Hematopoietic multipotent progenitor cell treated with erythropoietin and hydrocortisone succinate and interleukin-3 and kit ligand, for 6 days (in vitro differentiated cells): ENCODE results near the gene RPLP1.

ENCODE experiments used
- DNase-seq: peaks from one replicate; pipeline ENCODE4 v3.0.0-alpha.2; 2015

RPLP1 gene

DNA sequence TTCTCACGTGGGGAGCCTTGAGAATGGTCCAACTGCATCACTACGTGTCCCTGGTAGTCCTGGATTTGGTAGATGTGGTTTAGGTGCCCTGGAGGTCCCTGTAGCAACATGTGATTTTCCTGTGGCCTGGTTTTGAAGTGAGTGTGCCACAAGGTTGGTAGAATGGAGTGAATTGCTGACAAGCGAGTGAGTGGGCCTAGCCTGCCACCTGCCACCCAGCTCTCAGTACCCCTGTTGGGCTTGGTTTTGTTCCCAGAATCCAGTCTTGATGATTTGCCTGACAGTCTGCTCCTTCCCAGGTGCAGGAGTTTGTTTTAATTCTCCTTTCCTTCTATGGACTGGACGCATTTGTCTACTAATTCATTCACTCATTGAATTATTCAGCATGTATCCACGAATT lies 19.4 kb downstream of the RPLP1 start:
- no peak for DNase-seq

DNA sequence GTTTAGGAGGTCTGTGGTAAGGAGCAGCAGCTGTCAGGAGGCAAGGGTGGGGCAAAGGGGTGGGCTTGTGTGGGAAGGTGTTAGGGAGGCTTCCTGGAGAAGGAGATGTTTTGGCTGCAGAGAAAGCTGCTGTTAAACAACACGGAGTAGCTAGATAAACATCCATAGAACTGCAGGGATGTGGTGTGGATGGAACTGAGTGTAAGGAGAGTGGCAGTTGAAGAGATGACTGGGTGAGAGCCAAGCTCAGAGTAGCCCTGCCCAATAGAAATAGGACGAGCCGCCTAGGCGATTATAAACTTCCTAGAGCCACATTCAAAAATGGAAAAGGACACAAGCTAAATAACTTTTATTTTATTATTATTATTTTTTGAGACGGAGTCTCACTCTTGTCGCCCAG lies 19.9 kb downstream of the RPLP1 start:
- no peak for DNase-seq

DNA sequence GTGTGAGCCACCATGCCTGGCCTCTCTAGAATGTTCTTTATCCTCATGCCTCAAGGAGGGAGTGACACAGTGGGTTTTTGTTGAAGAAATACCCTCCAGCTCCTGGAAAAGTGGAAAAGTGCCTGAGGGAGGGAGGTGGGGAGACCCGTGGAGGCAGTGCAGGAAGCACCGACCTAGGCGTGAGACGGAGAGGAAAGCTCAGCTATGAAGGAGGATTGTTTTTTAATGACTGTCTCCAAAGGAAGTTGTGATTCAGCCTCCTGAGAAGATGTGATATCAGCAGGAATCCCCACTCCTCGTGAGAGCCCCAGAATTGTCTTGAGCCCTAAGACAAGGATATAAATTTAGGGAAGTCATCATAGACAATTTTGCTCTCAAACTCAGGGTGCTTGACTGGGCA lies 21.7 kb downstream of the RPLP1 start:
- DNase-seq: no peak

DNA sequence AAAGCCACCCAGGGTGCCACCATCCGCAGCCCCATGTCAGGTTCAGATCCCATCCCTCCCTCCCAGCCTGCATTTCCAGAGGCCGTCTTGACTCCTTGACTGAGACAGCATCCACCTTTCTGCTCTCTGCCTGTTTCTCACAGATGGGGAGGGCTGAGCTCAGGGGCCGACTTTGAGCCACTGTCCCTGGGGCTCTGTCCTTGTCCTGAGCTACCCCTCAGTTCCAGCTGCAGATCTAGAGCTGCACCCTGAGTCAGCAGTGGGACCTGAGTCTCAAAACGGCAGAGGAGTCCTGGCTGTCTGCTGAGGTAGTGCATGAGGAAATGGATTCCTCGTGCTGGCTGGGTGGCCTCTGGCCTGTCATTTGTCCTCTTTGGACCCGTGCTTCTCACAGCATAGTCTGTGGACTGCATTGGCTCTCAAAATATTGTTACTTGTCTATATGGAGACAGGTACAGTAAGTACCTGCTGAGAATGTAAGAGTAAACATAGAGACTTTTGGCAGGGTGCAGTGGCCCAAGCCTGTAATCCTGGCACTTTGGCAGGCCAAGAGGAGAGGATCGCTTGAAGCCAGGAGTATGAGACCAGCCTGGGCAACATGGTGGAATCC lies 22.3 kb downstream of the RPLP1 start:
- no peak for DNase-seq

DNA sequence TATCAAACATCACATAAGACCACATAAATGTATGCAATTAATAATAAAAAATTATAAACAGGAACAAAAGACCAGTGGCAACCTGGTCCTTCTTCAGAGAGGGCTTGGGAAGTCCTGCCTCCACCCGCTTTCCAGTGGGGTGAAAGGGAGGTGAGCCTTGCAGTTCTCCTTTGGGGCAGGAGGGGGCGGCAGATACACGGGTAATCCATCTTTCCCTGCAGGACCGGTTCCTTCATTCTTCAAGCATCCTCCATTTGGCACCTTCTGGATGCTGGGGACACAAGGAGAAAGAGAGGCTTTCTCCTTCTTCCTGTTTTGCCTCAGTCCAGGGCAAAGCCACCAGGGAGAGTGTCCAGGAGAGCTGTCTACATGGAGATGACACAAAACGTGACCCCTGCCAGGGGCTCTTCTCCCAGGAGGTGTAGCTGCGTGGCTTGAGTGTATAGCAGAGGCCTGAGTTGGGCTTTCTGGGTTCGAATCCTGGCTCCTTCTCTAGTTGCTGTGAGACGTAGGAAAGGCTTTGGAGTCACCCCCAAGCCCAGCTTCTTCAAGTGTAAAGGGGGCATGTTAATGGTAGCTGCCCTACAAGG lies 23.2 kb downstream of the RPLP1 start:
- peak; percentile 82 for DNase-seq

DNA sequence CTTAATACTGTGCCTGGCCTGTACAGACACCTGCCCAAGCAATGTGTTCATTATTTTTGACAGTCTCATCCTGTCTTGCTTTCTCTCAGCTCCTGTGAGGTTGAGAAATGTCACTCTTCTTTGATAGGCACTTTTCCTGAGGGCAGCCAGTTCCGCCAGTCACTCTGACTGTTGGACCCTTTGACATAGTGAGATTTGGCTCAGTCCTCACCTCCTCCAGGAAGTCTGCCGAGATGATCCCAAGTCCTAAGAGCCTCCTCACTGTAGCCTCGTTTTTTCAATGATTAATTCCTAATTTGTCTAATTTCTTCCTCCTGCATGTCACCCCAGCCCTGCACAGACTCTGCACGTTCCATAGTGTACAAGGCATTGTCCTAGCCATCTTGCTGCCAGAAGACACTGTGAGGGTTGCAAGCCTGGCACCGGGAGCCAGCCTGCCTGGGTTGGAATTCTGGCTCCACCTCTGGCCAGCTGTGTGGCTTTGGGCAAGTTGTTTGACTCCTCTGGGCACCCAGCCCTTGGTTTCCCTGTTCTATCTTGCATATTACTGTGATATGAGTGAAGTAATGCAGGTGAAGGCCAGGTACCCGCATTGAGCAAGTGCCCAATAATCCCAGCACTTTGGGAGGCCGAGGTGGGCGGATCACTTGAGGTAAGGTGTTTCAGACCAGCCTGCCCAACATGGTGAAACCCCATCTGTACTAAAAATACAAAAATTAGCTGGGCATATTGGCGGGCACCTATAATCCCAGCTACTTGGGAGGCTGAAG lies 24.3 kb downstream of the RPLP1 start:
- no peak for DNase-seq

DNA sequence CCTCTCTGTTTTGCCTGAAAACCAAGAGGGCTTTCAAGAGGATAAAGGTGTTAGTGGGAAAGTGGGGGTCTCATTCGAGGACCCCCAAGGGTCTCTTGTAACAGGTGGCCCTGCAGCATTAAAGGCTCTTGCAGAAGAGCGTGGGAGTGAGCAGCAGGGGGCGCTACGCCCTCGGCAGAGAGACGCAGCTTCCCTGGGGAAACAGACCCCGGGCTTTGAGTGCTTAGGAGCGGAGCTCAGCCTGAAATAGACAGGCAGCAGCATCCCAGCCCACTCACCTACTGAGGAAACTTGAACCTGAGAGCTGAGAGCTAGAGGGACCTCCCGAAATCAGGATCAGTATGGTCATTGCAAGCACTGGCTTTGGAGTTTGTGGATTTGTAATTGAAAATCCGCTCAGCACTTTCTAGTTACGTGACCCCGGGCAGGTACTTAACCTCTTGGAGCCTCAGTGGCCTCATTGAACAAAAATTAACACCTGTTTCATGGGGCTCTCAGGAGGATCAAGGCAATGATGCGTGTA lies 25.7 kb downstream of the RPLP1 start:
- DNase-seq: peak; percentile 65

DNA sequence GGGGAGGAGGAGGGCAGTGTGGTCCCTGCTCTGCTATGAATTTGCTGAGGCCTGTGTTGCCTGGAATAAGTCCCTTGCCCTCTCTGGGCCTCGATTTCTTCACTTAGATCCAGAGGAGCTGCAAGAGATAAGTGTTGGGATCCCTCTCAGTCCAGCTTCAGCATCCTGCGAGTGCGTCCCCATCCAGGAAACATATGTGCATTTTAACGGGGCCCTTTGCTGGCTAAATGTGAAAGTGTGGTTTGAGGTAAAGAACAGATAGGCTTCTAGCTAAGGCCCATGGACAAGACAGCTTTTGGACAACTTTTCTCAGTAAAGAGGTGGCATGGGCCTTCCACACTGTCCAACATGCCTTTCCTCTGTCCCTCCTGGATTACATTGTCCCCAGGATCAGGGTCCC lies 26.5 kb downstream of the RPLP1 start:
- no peak for DNase-seq

DNA sequence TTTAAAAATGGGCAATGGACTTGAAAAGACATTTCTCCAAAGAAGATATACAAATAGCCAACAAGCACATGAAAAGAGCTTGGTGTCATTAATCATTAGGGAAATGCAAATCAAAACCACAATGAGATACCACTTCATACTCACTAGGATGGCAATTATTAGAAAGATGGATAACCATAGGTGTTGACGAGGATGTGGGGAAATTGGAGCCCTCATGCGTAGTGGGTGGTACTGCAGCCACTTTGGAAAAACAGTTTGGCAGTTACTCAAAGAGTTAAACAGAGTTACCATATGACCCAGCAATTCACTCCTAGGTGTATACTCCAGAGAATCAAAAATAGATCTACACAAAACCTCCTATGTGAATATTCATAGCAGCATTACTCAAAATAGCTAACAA lies 27.4 kb downstream of the RPLP1 start:
- DNase-seq: no peak

DNA sequence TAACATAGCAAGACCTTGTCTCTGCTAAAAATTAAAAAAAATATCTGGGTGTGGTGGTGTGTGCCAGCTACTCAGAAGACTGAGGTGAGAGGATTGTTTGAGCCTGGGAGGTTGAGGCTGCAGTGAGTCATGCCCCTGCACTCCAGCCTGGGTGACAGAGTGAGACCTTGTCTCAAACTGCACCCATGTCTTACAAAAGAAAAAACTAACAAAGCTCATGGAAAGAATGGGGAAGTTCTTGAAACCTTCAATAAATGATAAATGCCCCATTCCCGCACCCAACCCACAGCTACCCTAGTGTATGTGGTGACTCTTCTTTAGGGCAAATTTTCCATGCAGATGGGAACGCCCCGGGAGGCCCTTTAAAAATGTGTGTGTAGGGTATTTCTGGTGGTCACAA lies 28.3 kb downstream of the RPLP1 start:
- no peak for DNase-seq

DNA sequence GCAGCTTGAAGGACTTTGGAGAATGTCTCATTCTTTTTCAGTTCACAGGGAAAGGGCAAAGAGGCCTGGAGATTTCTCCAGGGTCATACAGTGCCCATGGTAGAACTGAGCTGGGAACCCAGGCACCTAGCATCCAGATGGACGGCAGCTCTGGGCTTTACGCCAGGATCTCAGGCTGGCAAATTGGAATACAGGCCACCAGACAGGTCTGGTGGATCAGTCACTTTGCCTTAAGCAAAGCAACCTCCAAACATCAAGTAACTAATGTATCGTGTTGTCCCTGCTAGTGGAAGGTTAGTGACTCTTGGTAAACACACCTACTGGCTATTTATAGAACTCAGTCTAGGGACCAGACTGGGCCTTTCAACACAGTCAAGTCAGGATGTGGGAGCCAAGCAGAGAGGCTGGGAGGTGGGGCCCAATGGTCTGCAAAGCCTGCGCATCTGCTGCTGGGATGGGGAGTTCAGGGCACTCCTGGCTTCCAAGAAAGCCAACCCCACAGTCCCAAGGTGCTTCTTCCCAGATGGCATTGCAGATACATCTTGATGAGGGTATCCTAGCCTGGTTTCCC lies 30.2 kb downstream of the RPLP1 start:
- DNase-seq: no peak

DNA sequence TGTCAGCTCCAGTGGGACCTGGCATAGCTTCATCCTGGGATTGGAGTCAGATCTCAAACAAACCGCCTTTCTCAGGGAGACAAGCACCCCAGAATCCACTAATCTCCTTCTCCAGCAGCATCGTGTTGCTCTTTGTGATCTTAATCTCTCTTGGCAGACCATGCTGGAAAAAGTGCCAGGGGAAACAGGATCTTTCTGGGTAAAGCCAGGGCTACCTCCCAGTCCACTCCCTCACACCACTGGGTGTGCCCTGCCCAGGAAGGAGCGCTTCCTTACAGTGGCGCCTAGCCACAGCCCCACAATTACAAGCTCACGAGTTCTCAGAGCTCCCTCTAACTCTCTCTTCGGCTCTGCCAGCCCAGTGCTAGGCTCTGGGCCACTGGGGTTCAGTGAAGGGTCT lies 32.2 kb downstream of the RPLP1 start:
- DNase-seq: no peak

DNA sequence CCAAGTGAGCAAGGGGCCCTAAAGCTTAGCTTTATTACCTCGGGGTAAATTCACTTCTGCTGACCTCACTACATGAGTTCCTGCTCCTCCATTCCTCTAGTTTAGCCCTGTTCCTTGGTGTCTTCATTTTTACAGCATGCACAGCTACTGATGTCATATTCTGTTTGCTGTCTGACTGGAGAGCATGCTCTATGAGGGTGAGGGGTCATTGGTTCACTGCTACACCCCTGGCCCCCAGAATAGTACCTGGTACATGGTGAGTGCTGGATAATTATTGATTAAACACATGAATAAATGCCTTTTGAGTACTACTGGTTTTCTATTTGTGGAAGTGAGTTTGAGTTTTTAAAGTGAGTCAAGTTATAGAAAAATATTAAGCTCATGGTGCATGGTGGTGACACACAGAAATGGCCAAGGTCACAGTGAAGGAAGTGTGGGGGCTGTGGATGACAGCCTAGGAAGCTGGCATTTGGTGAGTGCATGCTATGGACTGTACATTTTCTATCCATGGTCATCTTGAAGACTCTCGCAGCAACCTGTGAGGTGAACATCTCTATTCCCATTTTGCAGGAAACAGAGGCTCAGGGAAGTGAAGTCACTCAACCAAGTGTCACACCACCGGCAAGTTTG lies 34.0 kb downstream of the RPLP1 start:
- no peak for DNase-seq

DNA sequence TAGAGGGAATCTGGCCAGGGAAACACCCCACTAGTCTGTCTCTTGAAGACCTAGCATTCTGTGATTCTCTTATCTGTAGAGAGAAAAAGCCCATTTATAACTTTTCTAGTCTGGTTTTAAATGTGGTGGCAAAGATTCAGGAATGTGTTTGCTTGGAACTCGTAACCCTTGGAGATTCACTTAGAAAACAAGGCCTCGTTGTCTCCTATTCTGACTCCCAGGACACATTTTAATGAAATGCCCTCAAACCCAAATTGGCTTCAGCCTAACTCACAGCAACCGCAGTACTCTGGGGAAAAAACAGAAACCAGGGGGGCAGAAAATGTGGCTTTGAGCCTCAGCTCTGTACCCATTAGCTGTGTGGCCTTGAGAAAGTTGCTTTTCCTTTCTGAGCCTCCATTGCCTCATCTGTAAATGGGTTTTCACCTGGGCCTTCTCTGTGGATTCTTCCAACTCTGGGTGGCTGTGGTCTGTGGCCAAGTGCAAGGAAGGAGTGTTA lies 36.5 kb downstream of the RPLP1 start:
- DNase-seq: no peak

DNA sequence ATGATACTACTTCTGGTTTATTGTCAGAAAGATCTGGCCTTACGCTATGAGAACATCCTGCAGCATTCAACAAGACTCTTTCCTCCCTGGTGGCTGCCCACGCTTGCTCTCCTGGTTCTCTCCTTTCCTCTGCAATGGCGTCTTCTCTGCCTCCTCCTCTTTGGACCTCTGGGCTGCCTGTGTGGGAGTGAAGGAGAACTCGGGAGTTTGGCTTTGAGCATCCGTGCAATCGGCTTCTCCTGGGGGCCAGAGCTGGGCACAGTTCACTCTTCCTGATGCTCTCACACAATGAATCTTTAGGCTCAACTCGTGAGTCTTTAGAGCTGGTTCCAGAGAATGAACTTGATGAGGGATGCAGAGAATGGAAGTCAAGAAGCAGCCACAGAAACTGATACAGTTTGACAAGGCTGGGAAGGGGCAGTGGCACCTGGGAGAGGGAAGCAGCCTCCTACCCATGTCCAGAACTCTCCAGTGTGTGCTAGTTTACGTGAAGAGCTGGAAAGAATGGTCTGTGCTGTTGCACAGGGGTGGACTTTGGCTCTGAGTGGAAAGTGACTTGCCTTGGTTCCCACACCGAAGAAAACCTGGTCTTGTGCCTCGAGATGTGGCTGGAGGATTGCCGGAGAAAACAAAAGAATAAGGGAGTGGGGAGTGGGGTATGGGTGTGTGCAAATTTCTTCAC lies 37.9 kb downstream of the RPLP1 start:
- no peak for DNase-seq

DNA sequence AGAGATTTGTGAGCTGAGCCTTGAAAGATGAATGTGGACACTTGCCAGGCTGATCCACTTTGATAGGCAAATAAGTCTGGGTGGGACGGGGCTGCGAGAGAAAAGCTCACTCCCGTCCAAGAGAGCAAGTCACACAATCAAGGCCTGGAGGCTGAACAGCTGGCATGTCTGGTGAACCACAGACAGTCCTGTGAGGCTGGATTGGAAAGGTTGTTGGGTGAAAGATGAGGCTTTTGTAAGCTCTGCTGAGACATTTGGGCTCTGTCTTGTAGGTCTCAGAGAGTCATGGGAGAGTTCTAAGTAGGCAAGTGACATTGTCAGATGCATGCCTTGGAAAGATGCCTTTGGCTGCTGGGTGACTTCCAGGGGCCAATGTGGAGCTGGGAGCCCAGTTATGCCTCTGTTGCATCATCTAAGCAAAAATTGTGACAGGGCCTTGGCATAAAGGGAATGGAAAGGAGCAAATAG lies 38.5 kb downstream of the RPLP1 start:
- no peak for DNase-seq

DNA sequence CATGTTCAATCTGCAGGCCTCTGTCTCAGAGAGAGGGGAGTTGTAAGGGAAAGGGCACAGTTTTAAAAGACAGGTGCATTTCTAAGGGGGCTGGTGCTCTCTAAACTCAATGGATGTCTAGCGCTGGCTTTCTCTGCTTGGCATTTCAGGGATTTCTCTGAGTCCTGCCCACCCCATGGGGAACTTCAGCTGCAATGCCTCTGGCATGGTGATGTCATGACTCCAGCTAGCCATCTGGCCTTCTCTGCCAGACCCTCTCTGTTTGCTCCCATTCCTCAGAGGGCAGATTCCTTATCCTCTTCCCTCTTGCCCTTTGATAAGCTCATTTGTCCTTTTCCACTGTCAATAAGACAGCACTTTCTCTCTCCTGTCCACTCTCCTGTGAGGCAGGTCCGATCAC lies 40.8 kb downstream of the RPLP1 start:
- DNase-seq: no peak

DNA sequence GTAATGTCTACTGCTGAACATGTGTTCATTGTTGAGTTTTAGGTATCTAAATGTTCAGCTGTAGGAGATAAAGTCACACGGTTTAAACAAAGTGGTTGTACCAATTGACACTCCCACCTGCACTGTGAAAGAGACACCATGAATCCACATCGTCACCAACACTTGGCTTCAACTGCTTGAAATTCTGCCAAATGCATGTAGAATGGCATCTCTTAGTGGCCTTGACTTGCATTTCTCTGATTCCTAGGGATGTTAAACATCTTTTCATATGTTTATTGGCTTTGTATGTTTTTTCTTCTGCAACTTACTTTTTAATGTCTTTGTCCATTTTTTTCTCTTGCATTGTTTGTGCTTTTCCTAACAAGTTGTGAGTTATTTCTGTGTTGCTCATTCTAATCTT lies 43.4 kb downstream of the RPLP1 start:
- no peak for DNase-seq

DNA sequence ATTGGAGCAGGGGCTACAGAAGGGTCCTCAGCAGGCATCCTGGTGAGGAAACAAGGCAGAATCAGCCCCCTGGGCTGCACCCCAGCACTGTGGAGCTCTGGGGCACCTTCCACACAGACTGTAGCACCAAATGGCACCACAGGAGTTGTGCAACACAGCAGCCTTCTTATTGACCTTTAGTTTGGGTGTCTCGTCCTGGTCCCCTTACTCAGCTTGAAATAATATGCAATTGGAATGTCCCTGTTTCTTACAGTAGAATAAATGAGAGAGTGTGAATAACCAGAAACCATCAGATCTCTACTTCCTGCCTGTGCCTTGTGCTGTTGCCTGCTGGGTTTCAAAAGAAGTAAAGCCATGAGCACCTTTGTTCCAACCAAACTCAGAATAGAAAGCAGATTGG lies 44.5 kb downstream of the RPLP1 start:
- DNase-seq: no peak

DNA sequence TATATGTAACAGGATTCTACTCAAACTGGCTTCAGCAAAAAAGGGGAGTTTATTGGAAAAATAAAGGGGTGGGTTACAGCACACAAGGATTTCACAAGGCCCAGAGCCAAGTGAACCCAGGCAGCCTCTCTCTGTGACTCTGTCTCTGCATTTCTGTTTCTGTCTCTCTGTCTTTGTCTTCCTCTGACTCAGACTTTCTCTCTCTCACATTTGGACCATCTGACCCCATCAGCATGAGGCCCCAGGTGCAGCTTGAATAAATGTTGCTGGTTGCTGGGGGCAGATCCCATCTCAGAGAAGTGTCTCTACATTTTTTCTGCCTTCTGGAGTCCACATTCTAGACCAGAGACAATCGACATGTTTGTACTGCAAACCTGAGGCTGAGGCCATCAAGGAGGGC lies 45.0 kb downstream of the RPLP1 start:
- DNase-seq: no peak

DNA sequence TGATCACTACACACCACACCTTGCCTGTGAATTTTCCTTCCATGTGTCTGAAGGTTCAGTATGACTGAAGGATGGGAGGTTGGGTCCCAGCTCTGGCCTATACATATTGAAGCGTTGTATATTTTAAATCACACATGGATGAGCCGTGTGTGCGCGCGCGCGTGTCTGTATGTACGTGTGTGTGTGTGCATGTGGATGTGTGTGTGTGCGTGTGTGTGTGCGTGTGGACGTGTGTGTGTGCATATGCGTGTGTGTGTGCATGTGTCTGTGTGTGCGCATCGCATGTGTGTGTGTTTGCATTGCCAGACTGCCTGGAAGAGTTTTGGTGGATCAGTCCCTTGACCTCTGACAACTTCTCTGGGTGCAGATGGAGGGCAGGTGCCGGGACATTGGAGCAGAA lies 45.7 kb downstream of the RPLP1 start:
- no peak for DNase-seq

DNA sequence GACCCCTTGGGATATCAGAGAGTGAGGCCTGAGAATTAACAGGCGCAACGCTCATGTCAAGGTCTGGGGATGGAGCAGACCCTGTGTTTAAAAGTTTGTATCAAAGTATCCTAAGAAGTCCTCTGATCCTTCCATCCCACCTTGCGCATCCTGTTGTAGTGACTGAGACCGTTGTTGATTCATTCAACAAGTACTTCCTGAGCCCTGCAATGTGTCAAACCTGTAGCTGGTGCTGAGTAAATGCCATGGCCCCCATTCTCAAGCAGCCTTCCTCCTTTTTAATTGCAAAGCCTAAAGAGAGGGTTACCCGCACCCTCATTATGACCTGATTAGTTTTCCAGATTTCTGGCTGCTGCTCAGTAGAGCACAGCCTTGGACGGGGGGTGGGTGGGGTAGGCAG lies 46.4 kb downstream of the RPLP1 start:
- DNase-seq: no peak
